Right atrium auricular region (tissue), 2 donors: Measurements from ENCODE around the gene SUGCT. TPM values are rescaled to one million over a fixed set of nuclear protein-coding genes. Genes with fewer than 3 reads are reported as not detected.

Source experiments
- DNase-seq: peaks from one replicate; pipeline ENCODE4 v3.0.0-alpha.2; 2019; ENCODE audit warnings: low spot score
- H3K27ac ChIP-seq, 2 donors: fragments of 200-600 bp; sonication (generic); 1 replicate in 1 of 2; 2 replicates in 1 of 2; pipeline ENCODE4 v1.5.1; 2016 to 2019
- H3K27me3 ChIP-seq, 2 donors: fragments of 200-600 bp; sonication (generic); one replicate each; pipeline versions ENCODE4 v1.5.1 to v1.6.0; 2017 to 2019
- H3K36me3 ChIP-seq: fragments of 200-600 bp; sonication (generic); one replicate; pipeline ENCODE4 v1.5.1; 2016
- H3K4me1 ChIP-seq, 2 donors: fragments of 200-600 bp; sonication (generic); one replicate each; pipeline versions ENCODE4 v1.5.1 to v1.6.0; 2017 to 2019
- H3K4me3 ChIP-seq, 2 donors: fragments of 200-600 bp; sonication (generic); 1 replicate in 1 of 2; 2 replicates in 1 of 2; pipeline ENCODE4 v1.5.1; 2017 to 2019; ENCODE audit warnings: mild to moderate bottlenecking in 1 of 2, moderate library complexity in 1 of 2
- H3K9me3 ChIP-seq, 2 donors: fragments of 200-600 bp; sonication (generic); one replicate each; pipeline ENCODE4 v1.5.1; 2019
- CTCF ChIP-seq, 2 donors: fragments of 200-600 bp; sonication (generic); IDR thresholded peaks; one replicate each; pipeline ENCODE4 v1.5.1; 2019; ENCODE audit warnings: antibody characterized with exemption in 2 of 2
- total RNA-seq, 2 donors: library from RNA; depleted of rRNA; stranded (reverse); fragments of >200 nt; gene quantifications; one replicate each; pipeline ENCODE4 v1.1.0, GENCODE V29; 2016

SUGCT gene
- 1 to 10 TPM; 2.6 to 5.4 TPM for total RNA-seq

GRCh38 chr7:40134428-40135316 is at the start of gene SUGCT, which contains the start of gene MPLKIP:
Gene SUGCT (plus strand): TSS chr7:40135005.
Gene MPLKIP (minus strand): TSS chr7:40134622. CDS start chr7:40134567, 55 bp downstream.
- peak; percentile 98 to 99 for TF ChIP-seq CTCF (IDR thresholded peaks at IDR 0.05)
- Histone ChIP-seq H3K27me3 (no peaks in the 10 kb centered on the region), H3K4me3 (peak within 1 kb of the TSS; percentile 71 to 86), H3K27ac (peak within 1 kb of the TSS; percentile 85 to 91), H3K36me3 (no peaks in the 10 kb centered on the region), H3K4me1 (peaks cover 0 to 19% of the 10 kb centered on the region in 2 donors), H3K9me3 (no peaks in the 10 kb centered on the region)
- peak; percentile 90 for DNase-seq

GRCh38 chr7:40092182-40092581 is 42.6 kb upstream of the SUGCT start:
- Histone ChIP-seq H3K36me3 (peaks cover 37% of the 10 kb centered on the region), H3K27ac (no peak overlapping the region)

GRCh38 chr7:40093631-40094350 is 41.0 kb upstream of the SUGCT start:
- Histone ChIP-seq H3K27ac (no peak overlapping the region), H3K9me3 (no peaks in the 10 kb centered on the region), H3K4me1 (peaks cover 0 to 30% of the 10 kb centered on the region in 2 donors), H3K4me3 (no peak overlapping the region), H3K36me3 (peaks cover 26% of the 10 kb centered on the region), H3K27me3 (no peaks in the 10 kb centered on the region)
- TF ChIP-seq CTCF (IDR thresholded peaks at IDR 0.05), result no peak
- DNase-seq, result no peak

More at GRCh38 chr7:40092182-40092581, 42.6 kb upstream of the SUGCT start:
- no peak for TF ChIP-seq CTCF (IDR thresholded peaks at IDR 0.05)
- Histone ChIP-seq H3K4me3 (no peak overlapping the region), H3K9me3 (no peaks in the 10 kb centered on the region), H3K4me1 (peaks cover 0 to 20% of the 10 kb centered on the region in 2 donors), H3K27me3 (no peaks in the 10 kb centered on the region)
- DNase-seq, result no peak

GRCh38 chr7:40095230-40095629 is 39.6 kb upstream of the SUGCT start:
- no peak overlapping the region for H3K27ac ChIP-seq
- H3K9me3 ChIP-seq, result no peaks in the 10 kb centered on the region
- H3K4me3 ChIP-seq, result no peak overlapping the region
- H3K27me3 ChIP-seq, result no peaks in the 10 kb centered on the region
- peaks cover 0 to 30% of the 10 kb centered on the region in 2 donors for H3K4me1 ChIP-seq
- TF ChIP-seq CTCF (IDR thresholded peaks at IDR 0.05), result no peak
- DNase-seq, result no peak
- H3K36me3 ChIP-seq, result peaks cover 21% of the 10 kb centered on the region

- Histone ChIP-seq H3K27me3 (no peaks in the 10 kb centered on the region), H3K9me3 (no peaks in the 10 kb centered on the region), H3K4me1 (peaks cover 0 to 30% of the 10 kb centered on the region in 2 donors), H3K27ac (no peak overlapping the region), H3K36me3 (peaks cover 21% of the 10 kb centered on the region), H3K4me3 (no peak overlapping the region)
- no peak for TF ChIP-seq CTCF (IDR thresholded peaks at IDR 0.05)
- no peak for DNase-seq
Observed at GRCh38 chr7:40095695-40096327, 39.0 kb upstream of the SUGCT start.
